ENCODE measurements around the gene MBNL1.

MBNL1 gene

GRCh38 chr3:152375546-152375945 is 106.8 kb downstream of the MBNL1 start:
- no peak for DNase-seq (ENCODE audit: low read depth)
- TF ChIP-seq, protein P1, sequence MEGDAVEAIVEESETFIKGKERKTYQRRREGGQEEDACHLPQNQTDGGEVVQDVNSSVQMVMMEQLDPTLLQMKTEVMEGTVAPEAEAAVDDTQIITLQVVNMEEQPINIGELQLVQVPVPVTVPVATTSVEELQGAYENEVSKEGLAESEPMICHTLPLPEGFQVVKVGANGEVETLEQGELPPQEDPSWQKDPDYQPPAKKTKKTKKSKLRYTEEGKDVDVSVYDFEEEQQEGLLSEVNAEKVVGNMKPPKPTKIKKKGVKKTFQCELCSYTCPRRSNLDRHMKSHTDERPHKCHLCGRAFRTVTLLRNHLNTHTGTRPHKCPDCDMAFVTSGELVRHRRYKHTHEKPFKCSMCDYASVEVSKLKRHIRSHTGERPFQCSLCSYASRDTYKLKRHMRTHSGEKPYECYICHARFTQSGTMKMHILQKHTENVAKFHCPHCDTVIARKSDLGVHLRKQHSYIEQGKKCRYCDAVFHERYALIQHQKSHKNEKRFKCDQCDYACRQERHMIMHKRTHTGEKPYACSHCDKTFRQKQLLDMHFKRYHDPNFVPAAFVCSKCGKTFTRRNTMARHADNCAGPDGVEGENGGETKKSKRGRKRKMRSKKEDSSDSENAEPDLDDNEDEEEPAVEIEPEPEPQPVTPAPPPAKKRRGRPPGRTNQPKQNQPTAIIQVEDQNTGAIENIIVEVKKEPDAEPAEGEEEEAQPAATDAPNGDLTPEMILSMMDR (IDR thresholded peaks at IDR 0.05; ENCODE audit: low read depth, low read length, missing control alignments): no peak
- H3K4me3 ChIP-seq (ENCODE audit: low read depth, low read length): no peak overlapping the region; the same call in 1 of the 2 replicates

DNA sequence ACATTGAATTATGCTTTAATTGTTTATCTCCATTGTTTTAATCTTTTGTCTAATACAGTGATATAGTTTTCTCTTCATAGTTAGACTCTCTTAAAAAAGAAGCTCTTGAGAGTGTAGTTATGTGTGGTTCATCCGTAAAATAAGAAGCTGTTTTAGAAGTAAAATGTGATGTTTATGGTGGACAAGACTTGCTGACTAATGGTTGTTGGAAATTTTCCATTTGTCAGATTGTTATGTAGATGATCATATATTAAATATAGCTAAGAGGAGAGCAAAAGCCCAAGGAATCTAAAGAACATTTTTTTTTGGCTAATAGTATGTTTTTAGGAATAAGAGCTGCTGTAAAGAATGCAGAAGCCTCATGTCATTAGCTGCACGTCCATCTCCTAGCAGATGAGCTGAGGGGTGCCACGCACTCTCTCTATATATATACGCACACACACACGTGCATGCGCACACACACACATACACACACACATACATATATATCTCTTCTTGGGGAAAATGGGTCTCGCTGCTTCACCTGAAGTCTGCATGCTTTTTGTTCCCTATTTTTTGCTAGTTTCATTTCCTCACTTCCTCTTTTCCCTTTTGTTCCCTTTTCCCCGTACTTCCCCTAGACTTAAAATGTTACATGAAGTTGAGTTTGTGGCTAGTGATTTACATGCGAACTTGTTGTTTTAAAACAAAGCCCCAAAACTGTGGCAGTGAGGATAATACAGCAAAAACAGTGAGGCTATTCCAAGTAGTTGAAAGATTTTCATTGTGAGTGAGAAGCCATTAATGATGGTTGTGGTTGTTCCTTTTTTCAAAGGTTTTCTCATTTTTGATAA is 107.8 kb downstream of the MBNL1 start:
- DNase-seq (ENCODE audit: low read depth): peak; percentile 93
- no peak overlapping the region; the same call in 1 of the 2 replicates for H3K4me3 ChIP-seq (ENCODE audit: low read depth, low read length)
- TF ChIP-seq, protein P1 (IDR thresholded peaks at IDR 0.05; ENCODE audit: low read depth, low read length, missing control alignments): no peak

- no peak overlapping the region; the same call in 1 of the 2 replicates for H3K4me3 ChIP-seq (ENCODE audit: low read depth, low read length)
- DNase-seq (ENCODE audit: low read depth): no peak
- TF ChIP-seq, protein P1 (IDR thresholded peaks at IDR 0.05; ENCODE audit: low read depth, low read length, missing control alignments): no peak
These were observed 108.4 kb downstream of the MBNL1 start for GRCh38 chr3:152377184-152377570.

- TF ChIP-seq, protein P1 (IDR thresholded peaks at IDR 0.05; ENCODE audit: low read depth, low read length, missing control alignments): no peak
- DNase-seq (ENCODE audit: low read depth): no peak
- no peak overlapping the region; the same call in 1 of the 2 replicates for H3K4me3 ChIP-seq (ENCODE audit: low read depth, low read length)
These were observed 110.8 kb downstream of the MBNL1 start for GRCh38 chr3:152379415-152380042.

DNA sequence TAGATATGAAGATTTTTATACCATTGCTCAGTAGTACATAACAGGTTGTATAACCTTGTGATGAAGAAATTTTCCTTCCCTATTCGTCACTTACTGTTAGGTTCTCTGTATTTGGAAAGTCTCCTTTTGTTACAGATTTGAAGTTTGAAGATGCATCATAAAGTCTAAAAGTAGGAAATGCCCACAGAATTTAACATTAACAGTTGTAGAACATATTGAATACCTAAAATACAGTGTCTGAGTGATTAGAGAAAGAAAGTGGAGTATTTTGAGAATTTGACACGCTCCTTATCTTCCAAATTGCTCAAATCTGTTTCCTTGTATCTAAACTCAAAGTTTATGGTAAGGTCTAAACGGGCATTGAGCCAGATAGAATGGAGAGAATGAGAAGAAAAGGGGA is 111.3 kb downstream of the MBNL1 start:
- H3K4me3 ChIP-seq (ENCODE audit: low read depth, low read length): no peak overlapping the region; the same call in 1 of the 2 replicates
- DNase-seq (ENCODE audit: low read depth): no peak
- TF ChIP-seq, protein P1 (IDR thresholded peaks at IDR 0.05; ENCODE audit: low read depth, low read length, missing control alignments): no peak

- TF ChIP-seq, protein P1 (IDR thresholded peaks at IDR 0.05; ENCODE audit: low read depth, low read length, missing control alignments): no peak
- peak overlapping the region; percentile 46 for H3K4me3 ChIP-seq (ENCODE audit: low read depth, low read length)
- DNase-seq (ENCODE audit: low read depth): no peak
These were observed 113.2 kb downstream of the MBNL1 start for GRCh38 chr3:152381881-152382295.

All from GM12864 (cell line).